Retina (tissue), 1 donor: Measurements from ENCODE around the gene TMEM175.

Source experiments
- DNase-seq: peaks from one replicate; pipeline ENCODE4 v3.0.0-alpha.2; 2016

TMEM175 gene

DNA sequence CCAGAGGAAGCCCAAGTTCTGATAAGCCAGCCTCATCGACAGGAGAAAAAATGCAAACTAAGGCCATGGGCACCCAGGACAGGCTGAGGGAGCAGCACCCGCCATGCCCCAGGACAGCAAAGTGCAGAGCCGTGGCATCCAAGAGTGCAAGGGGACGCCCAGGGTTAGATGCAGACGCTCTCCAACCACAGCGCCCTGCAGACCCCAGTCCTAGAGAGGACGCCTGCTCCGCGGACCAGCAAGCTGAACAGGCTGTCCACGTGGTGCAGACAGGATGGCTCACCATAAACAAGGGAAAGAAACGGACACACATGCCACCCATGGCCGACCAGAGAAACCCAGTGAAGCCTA, 32.7 kb upstream of the TMEM175 start:
- DNase-seq: no peak

DNA sequence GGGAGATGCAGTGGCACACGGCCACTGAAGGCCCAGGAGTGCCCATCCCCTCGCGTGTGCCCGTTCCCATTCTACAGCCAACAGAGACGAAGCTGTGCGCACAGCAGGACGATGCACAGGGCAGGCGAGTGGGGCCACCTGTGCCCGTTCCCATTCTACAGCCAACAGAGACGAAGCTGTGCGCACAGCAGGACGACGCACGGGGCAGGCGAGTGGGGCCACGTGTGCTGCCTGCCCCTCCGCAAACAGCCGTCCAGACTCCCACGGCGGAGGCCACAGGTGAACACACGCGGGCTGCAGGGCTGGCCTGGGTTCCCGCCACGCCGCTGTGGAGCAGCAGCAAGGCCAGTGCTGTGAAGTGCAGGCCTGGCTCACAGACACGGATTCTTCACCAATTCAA, 32.2 kb upstream of the TMEM175 start:
- no peak for DNase-seq

DNA sequence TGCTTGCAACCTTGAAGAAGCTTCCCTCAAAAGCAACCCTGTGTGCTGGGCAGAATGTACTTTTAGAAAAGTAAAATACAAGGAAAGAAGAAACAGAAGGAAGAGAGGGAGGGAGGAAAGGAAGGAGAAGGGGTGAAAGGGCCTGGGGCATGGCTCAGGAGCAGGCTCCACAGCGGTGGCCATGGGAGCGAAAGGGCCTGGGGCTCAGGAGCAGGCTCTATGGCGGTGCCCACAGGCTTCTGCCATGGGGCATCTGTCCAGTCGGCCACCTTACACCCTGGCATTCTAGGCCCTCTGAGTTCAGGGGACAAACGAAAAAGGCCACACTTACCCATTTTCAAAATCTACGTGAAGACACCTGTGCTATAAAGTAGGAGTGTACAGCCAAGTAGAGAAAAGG, 31.5 kb upstream of the TMEM175 start:
- no peak for DNase-seq

DNA sequence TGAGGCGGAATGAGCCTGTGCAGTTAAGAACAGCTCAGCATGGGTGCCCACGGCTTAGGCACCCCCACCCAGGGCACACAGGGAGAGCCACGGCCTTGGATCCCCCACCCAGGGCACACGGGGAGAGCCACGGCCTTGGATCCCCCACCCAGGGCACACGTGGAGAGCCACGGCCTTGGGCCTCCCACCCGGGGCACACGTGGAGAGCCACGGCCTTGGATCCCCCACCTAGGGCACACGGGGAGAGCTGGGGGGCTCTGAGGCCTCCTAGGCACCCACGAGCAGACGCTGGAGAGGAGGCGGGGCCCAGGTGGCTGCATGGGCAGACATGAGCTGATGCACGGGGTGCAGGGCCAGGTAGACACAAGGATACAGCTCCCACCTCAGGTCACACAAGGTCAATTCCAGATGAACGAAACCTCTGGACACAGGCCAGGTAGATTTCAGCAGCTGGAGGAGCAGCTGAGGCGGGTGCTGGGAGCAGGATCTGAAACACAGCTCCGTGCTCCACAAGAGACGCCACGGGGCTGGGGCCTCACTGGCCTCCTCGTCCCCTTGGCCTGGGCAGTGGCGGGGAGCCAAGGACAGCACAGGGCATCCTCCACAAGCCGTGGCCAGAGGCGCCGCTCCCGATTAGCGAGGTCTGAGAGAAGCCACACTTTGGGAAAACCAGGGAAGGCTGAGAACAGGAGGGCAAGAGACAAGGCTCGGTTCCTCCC, 30.9 kb upstream of the TMEM175 start:
- no peak for DNase-seq

DNA sequence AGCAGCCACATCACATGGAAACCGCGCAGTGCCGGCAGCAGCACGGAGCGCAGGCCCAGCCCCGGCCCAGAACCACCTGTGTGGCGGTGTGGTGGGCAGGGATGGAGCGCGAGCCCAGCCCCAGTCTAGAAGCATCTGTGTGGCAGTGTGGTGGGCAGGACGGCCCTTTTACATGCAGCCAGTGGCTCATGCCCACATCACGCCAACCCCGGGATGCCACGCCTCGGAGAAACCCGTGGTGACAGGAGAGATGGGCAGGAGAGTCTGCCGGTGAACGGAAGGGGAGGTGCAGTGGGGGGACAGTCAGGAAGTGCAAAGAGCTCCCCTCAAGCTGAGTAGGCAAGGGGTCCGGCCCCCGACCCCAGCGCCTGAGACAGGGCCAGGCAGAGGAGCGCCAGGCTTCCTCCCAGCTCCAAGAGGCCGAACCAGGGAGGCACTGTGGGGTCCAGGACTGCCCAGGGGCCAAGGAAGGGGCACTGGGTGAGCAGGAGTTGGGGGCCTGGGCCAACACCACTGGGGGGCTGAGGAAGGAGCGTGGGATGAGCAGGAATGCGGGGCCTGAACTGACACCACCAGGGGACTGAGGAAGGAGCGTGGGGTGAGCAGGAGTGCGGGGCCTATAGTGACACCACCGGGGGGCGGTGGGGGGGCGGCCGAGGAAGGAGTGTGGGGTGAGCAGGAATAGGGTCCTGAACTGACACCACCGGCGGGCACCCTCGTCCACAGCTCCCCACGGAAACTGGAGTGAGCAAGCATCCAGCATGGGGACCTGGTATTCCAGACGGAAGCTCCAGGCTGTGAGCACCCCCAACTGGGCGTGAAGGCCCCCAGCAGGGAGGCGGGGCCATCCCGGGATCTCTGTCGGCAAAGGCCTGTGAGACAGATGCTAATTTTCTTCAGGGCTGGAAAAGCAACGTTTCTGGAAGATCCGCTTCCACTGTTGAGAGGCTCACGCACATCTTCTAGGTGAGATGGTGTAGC, 28.9 kb upstream of the TMEM175 start:
- DNase-seq: no peak

DNA sequence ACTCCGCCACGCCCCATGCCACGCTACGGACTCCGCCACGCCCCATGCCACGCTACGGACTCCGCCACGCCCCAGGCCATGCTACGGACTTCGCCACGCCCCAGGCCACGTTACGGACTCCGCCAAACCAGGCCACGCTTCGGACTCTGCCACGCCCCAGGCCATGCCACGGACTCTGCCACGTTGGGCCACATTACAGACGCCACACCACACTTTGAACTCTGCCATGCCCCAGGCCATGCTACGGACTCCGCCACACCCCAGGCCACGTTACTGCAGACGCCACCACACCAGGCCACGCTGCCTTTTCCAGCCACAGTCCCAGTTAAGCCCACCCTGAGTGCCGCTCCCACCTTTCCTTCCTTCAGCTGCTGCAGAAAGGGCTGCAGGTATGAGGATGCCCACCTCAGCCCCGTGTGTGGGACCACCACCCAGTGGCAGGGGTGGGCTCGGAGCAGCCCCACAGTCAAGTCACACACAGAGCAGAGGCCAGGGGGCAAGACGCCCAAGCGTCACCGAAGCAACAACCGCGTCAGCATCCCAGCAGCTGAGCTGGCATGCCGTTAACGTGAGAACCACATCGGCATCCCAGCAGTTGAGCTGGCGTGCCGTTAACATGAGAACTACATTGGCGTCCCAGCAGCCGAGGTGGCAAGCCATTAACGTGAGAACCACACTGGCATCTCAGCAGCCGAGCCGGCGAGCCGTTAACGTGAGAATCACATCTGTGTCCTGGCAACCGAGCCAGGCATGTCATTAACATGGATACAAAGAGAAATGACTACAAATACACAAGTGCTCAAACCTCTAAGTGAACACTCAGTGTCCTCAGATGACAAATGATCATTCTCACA, 26.5 kb upstream of the TMEM175 start:
- DNase-seq: no peak

DNA sequence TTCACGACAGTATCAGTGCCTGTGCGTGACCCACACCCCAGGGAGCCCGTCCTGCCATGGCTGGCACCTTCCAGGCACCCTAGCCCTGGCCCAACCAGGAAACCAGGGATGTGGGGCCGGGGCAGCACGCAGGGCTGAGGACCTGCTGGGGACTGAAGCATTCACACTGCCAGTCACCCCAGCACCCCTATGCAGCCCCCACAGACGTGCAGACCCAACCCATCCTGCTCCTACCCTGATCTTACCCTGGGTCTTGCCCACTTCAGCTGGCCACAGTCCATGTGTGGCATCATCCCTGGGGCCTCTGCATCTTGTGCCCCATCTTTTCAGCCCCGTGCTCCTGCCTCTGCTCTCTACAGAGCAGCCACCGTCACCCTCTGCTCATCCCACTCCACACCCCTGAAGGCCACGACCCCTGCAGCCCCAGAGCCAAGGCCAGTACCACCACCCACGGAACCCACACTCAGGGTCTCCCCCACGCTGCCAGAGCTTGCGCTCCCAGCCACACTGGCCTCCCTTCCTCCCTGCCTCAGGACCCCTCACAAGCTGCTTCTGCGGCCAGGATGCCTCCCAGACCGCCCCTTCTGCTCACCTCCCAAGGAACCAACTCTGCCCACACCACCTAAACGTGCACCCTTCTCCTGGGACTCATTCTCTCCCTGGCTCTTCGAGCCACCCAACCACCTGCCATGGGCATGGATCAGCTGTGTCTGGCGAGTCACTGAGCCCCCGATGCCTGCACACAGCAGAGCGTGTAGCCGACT, 25.7 kb upstream of the TMEM175 start:
- no peak for DNase-seq

DNA sequence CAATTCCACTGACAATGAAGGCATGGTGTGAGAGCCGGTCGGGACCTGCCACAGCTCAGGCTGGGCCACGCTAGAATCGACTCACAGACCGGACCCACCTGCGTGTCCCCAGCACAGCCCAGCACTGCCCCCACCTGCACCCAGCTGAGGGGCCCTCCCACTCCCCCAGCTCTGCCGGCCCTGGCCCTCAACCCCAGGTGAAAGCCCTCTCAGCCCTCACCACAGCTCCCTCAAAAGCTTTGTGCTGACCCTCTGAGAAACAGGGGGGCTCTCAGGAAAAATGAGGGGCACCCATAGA, 25.2 kb upstream of the TMEM175 start:
- DNase-seq: no peak

DNA sequence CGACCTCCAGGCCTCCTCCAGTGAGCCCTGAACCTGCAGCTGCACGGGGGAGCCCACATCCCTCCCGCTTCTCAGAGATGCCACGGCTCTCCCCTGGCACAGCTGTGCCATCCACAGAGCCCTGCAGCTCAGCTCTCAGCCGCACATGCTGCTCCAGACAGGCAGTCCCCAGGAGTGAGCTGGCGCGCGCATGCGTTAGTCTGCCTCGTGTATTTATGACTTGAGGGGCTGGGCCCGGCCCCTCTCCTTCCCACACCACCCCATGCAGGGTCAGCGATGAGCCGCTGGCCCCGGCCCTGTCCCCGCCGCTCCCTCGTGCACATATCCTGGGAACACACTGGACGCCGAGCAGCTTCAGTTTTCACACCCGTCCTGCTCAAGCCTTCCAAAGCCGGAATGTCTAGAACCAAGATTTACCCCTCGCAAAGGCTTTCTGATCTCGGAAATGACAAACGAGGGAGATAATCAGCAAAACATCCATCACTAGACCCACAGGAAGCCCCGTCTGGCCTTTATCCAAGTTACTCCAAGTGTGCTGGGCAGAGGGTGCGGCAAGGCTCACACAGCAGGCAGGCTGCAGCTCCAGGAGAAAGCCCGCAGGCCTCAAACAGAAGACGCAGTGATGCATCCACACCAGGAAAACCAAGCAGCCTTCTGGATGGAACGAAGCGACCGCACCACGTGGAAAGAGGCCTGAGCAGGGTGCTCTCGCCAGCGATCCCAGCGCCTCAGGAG, 24.4 kb upstream of the TMEM175 start:
- no peak for DNase-seq

DNA sequence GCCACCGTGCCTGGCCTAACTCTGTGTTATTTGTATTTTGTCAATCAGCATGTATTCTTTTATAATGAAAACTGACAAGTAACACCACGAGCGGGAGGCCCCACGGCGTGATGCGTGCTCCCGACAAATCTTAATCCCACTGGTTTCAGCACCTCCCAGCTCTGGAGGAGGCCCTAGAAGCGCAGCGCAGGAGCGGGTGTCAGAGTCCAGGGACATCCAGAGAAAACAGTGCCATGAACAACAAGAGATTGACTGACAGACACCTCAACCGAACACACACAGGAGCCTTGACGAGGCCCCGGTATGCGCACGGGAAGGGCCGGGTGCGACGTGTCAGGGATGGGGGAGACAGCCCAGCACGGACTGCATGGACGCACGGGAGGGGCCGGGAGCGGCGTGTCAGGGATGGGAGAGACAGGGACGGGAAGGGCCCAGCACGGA, 23.1 kb upstream of the TMEM175 start:
- no peak for DNase-seq

DNA sequence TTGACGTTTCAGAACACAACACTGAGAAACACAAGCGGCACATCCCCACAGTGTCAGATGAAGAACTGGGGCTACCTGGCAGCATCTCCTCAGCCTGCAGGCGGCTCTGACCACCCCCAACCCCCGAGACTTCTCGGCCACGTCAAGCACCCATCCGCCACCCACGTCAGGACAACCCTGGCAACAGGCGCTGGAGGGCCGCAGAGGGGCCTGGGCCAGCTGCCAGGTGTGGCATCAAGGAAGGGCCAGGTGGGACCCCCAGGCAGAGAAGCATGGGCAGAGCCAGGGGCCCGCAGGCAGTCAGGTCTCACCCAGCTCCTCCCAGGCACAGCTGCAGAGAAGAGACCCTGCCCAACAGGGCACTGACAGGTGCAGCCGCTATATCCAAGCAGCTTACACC, 22.4 kb upstream of the TMEM175 start:
- DNase-seq: no peak

DNA sequence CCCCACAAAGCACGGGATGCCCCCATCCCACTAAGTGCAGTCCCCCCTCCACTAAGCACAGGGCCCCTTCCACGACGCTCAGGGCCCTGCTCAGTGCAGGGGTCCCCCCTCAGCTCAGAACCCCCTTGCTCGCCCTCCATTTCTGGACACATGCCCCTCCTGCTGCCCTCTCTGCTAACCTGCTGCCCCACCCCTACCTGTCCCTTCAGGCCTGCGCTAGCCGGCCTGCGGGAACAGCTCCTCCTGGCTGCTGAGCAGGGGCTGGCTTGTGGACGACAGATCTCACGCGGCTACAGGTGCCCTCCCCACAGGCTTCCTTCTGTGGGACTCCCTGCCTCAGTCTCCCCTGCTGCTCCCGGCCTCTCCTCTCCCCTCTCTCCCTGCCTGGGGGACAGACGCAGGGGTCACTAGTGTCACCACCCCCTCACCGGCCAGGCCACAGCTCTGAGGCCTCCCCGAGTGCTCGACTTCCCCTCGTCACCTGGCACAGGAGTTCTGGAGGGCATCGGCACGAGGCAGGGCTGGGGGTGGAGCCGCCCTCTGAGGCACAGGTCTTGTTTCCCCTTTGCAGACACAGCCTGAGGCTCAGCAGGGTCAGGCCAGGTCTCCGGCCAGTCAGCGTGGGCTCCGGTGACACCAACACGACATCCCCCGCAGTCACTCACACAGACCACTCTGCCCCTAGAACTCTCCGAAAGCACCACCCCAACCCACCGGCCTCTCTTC, 21.7 kb upstream of the TMEM175 start:
- no peak for DNase-seq

DNA sequence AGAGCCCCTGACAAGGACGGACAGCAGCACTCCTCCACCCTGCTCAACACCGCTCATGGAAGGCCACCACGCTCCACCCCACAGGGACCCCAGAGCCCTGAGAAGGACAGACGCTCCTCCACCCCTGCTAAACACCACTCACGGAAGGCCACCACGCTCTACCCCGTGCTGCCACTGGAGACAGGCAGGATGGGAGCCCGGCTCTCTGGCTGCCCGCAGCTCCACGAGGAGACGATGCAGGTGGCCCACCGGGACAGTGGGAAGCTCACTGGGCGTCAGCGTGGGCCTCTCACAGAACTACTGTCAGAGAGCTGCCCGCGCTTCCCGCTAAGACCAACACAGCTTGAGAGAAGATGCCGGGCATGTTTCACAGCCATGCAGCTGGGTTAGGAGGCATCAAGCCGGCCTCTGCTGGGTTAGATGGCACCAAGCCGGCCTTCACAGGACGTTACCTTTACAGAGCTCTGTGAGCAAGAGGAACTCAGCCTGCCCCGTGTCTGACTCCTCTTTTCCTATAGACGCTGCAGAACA, 21.0 kb upstream of the TMEM175 start:
- no peak for DNase-seq

DNA sequence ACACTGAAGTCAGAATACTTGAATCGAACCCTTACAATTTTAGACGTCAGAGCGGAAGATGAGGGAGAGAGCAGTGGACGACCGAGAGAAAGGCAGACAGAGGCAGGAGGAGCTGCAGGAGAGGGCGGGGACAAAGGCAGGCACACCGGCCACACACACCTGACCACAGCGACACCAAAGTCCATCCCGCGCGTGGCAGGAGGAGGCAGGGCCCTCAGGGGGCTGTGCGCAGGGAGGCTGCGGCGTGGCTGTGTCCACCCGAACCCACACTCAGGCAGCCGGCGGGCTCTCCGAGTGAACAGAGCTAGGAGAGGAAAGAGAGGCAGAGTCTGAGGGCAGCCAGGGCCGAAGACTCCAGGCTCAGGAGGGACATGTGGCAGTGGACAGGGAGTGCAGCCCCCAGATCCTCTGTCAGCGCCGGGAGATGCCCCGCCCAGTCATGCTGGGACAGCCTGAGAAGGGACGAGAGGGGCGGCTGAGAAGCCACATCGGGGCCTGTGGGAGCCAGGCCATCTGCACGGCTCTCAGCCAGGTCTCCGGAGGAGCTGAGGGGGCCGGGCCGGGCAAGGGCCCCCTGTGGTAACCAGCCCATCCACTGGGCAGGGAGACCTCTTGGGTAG, 20.3 kb upstream of the TMEM175 start:
- peak; percentile 18 for DNase-seq

DNA sequence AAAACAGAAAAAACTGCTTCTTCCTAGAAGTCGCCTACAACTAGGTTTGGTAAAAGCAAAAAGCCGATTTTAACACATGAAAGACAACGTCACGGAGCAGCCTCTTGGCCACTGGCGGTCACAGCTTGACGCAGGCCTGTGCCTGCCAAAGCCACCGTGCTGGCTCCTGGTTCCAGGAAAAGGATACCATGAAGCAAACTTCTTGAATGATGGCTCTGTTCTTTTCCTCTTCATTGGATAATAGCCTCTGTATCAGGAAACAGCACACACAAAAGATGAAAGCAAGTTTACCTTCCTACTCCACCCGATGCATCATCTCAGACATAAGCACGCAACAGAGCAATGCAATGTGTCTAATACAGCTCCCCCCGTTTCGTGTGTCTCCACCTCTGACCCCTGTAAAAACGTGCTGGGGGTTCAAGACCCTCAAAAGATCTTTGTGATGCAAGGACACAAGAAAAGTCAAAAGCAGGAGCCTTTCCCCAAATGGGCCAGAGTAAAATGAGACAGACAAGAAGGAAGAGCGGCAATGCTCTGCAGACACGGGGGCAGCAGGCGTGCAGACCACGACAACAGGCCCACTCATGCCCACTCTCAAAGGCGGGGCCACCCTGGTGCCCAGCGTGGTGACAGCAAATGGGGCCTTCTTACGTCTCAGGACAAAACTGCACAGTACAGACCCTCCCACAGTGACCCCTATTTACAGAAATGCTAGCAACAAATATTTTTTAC, 19.5 kb upstream of the TMEM175 start:
- no peak for DNase-seq

DNA sequence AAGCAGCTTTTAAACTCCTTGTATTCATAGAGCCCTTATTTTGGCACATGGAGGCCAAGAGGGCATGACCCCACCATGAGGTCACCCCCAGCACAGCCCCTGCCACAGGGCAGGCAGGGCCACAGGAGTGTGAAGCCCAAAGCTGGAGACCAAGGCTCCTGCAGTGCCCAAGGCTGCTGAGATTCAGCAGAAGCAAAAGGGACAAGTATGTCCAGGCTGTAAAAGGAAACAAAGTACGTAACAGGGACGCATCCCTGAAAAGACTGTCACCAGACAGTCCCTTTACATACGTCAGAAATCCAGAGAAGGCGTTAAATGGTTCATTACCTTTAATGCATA, 19.0 kb upstream of the TMEM175 start:
- DNase-seq: no peak

DNA sequence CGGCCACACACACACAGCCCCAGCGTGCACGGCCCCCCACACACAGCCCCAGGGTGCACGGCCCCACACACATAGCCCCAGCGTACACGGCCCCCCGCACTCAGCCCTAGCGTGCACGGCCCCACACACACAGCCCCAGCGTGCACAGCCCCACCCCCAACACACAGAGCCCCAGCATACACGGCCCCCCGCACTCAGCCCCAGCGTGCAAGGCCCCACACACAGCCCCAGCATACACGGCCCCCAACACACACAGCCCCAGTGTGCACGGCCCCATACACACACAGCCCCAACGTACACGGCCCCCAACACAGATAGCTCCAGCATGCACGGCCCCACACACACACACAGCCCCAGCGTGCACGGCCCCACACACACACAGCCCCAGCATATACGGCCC, 17.7 kb upstream of the TMEM175 start:
- no peak for DNase-seq

DNA sequence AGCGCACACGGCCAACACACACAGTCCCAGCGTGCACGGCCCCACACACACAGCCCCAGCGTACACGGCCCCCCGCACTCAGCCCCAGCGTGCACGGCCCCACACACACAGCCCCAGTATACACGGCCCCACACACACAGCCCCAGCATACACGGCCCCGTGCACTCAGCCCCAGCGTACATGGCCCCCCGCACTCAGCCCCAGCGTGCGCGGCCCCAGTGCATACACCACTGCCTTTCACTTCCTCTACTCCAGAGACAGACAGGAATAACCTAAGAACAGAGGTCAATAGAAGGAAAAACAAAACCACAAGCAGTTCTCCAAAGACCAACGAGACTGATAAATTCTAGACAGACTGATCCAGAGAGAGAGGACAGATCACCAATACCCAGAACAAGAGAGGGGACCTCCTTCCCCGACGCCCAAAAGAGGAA, 17.2 kb upstream of the TMEM175 start:
- DNase-seq: no peak

DNA sequence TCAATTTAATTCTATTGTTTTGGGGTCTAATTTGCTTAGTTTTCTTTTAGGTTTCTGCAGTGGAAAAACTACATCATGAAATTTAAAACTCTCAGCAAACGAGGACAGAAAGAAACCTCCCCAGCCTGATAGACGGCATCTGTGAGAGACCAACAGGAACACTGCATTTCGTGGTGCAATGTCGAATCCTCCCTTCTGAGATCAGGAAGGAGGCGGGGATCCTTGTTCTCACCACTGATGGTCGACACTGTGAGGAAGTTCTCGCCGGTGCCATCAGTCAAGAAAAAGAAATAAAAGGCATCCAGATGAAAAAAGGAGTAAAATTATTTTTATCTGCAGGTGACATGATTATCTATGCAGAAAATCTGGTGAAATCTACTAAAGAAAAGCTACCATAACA, 16.7 kb upstream of the TMEM175 start:
- DNase-seq: no peak

DNA sequence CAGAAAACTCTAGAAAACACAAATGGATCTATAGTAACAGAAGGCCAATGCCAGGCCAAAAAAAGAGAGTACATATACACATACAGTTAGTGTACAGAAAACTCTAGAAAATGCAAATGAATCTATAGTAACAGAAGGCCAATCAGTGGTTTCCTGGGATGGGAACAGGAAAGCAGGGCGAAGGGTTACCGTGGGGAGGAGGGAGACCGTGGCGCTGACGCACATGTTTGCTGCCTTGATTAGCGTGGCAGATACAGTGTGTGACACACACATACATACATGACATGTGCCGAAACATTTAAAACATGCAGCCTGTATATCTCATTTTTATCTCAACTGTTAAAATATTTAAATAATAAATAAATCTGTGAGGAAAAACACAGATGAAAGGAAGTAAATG, 14.8 kb upstream of the TMEM175 start:
- DNase-seq: no peak
